ENCODE measurements around the gene PCDHA8.
"Not testable (repeated sequence)": the region's sequence is repeated elsewhere in the genome, so short reads cannot be mapped to it uniquely, and the experiment has no call there.

Gene PCDHA8

DNA sequence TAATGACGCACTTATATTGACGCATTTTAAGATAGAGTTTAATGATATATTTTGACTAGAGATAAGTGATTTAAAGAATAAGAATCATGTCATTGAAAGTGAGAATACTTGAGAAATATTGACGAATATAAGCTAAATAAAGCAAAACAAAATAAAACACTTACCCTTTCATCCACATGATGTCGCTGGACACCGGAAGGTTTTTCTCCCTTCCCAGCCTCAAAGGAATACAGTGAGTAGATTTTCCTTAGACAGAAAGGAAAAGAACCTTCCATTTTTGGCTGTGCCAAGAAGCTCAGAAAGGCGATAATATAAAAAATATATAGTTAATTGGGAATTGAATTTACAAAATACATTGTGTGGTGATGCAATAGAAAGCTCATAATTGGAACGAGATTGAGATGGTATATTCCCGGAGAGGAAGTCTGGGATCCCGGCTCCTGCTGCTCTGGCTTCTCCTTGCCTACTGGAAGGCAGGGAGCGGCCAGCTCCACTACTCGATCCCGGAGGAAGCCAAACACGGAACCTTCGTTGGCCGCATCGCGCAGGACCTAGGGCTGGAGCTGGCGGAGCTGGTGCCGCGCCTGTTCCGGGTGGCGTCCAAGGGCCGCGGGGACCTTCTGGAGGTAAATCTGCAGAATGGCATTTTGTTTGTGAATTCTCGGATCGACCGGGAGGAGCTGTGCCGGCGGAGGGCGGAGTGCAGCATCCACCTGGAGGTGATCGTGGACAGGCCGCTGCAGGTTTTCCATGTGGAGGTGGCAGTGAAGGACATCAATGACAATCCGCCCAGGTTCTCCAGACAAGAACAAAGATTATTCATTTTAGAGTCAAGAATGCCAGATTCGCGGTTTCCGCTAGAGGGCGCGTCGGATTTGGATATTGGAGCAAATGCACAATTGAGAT is 19.4 kb upstream of the PCDHA8 start, which contains the start of gene PCDHA5:
Gene PCDHA5 (plus strand): TSS at position 239 of the 906 bp plus-strand sequence.
- H3K4me3 ChIP-seq (ENCODE audit: low read depth, low read length) = no peak within 1 kb of the TSS
- TF ChIP-seq, protein P1, sequence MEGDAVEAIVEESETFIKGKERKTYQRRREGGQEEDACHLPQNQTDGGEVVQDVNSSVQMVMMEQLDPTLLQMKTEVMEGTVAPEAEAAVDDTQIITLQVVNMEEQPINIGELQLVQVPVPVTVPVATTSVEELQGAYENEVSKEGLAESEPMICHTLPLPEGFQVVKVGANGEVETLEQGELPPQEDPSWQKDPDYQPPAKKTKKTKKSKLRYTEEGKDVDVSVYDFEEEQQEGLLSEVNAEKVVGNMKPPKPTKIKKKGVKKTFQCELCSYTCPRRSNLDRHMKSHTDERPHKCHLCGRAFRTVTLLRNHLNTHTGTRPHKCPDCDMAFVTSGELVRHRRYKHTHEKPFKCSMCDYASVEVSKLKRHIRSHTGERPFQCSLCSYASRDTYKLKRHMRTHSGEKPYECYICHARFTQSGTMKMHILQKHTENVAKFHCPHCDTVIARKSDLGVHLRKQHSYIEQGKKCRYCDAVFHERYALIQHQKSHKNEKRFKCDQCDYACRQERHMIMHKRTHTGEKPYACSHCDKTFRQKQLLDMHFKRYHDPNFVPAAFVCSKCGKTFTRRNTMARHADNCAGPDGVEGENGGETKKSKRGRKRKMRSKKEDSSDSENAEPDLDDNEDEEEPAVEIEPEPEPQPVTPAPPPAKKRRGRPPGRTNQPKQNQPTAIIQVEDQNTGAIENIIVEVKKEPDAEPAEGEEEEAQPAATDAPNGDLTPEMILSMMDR (IDR thresholded peaks at IDR 0.05; ENCODE audit: low read depth, low read length) = peak; percentile 47
- no peak for DNase-seq (ENCODE audit: low read depth, low spot score)
- in situ Hi-C loops (cut with HindIII; ENCODE audit: low sequenced_read_pairs) = no loop called here

DNA sequence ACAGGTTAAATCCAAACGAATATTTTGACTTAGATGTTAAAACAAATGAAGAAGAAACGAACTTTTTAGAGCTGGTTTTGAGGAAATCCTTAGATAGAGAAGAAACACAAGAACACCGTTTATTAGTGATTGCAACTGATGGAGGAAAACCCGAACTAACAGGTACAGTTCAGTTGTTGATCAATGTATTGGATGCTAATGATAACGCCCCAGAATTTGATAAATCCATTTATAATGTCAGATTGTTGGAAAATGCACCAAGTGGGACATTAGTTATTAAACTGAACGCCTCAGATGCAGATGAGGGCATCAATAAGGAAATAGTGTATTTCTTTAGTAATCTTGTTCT is 18.7 kb upstream of the PCDHA8 start:
- DNase-seq (ENCODE audit: low read depth, low spot score) = no peak
- no peak overlapping the region for H3K4me3 ChIP-seq (ENCODE audit: low read depth, low read length)
- in situ Hi-C loops (cut with HindIII; ENCODE audit: low sequenced_read_pairs) = no loop called here
- TF ChIP-seq, protein P1 (IDR thresholded peaks at IDR 0.05; ENCODE audit: low read depth, low read length) = no peak

GRCh38 chr5:140822969-140823368 is 18.0 kb upstream of the PCDHA8 start:
- H3K4me3 ChIP-seq (ENCODE audit: low read depth, low read length); DNase-seq (ENCODE audit: low read depth, low spot score); in situ Hi-C loops (cut with HindIII; ENCODE audit: low sequenced_read_pairs): not testable (repeated sequence)

GRCh38 chr5:140823475-140823874 is 17.5 kb upstream of the PCDHA8 start:
- in situ Hi-C loops (cut with HindIII; ENCODE audit: low sequenced_read_pairs) = no loop called here
- no peak overlapping the region for H3K4me3 ChIP-seq (ENCODE audit: low read depth, low read length)
- DNase-seq (ENCODE audit: low read depth, low spot score) = no peak
- TF ChIP-seq, protein P1 (IDR thresholded peaks at IDR 0.05; ENCODE audit: low read depth, low read length) = no peak

- in situ Hi-C loops (cut with HindIII; ENCODE audit: low sequenced_read_pairs) = no loop called here
- TF ChIP-seq, protein P1 (IDR thresholded peaks at IDR 0.05; ENCODE audit: low read depth, low read length) = peak; percentile 1
- no peak for DNase-seq (ENCODE audit: low read depth, low spot score)
- H3K4me3 ChIP-seq (ENCODE audit: low read depth, low read length) = no peak within 1 kb of the TSS
These were observed 13.2 kb upstream of the PCDHA8 start, which contains the start of gene PCDHA6 for GRCh38 chr5:140827704-140828361. PCDHA6 (plus strand) TSS chr5:140827960; CDS start chr5:140828092, 132 bp downstream.

DNA sequence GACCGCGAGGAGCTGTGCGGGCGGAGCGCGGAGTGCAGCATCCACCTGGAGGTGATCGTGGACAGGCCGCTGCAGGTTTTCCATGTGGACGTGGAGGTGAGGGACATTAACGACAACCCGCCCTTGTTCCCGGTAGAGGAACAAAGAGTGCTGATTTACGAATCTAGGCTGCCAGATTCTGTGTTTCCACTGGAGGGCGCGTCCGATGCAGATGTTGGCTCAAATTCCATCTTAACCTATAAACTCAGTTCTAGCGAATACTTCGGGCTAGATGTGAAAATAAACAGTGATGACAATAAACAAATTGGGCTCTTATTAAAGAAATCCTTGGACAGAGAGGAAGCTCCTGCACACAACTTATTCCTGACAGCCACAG is 12.6 kb upstream of the PCDHA8 start:
- no peak overlapping the region for H3K4me3 ChIP-seq (ENCODE audit: low read depth, low read length)
- TF ChIP-seq, protein P1 (IDR thresholded peaks at IDR 0.05; ENCODE audit: low read depth, low read length) = no peak
- in situ Hi-C loops (cut with HindIII; ENCODE audit: low sequenced_read_pairs) = no loop called here
- no peak for DNase-seq (ENCODE audit: low read depth, low spot score)

GRCh38 chr5:140829511-140830501 is 11.2 kb upstream of the PCDHA8 start:
- H3K4me3 ChIP-seq (ENCODE audit: low read depth, low read length); DNase-seq (ENCODE audit: low read depth, low spot score); in situ Hi-C loops (cut with HindIII; ENCODE audit: low sequenced_read_pairs): not testable (repeated sequence)
